ENCODE measurements around the gene CNTN4.

The CNTN4 gene

DNA sequence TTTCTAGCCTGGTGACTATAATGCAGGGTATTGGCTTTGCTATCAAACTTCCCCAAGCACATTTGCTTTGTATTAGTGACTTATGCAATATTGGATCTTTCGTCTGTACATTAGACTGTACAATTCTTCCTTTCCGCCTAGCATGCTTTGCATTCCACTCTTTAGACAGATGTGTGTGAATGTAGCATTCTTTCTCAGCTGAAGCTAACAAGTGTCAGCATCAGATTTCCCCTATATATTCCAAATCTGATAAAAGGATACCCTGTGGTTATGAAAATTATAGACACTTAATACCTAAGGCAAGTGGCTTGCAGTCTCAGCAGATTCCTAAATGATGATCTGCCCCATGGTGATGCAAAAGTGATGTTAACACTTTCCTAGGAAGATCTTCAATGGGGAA is 360.1 kb downstream of the CNTN4 start:
- Mint-ChIP-seq H3K9me3 (ENCODE audit: low read depth) (no peaks in the 10 kb centered on the region), H3K4me3 (no peak overlapping the region), H3K4me1 (ENCODE audit: low read depth) (no peaks in the 10 kb centered on the region), H3K27ac (no peak overlapping the region), H3K27me3 (no peaks in the 10 kb centered on the region), H3K36me3 (no peaks in the 10 kb centered on the region)

- Mint-ChIP-seq H3K9me3 (ENCODE audit: low read depth) (no peaks in the 10 kb centered on the region), H3K27me3 (no peaks in the 10 kb centered on the region), H3K4me1 (ENCODE audit: low read depth) (no peaks in the 10 kb centered on the region), H3K36me3 (no peaks in the 10 kb centered on the region), H3K27ac (no peak overlapping the region), H3K4me3 (no peak overlapping the region)
Measured at GRCh38 chr3:2465842-2466241, 367.2 kb downstream of the CNTN4 start.

- Mint-ChIP-seq H3K9me3 (ENCODE audit: low read depth) (no peaks in the 10 kb centered on the region), H3K4me1 (ENCODE audit: low read depth) (no peaks in the 10 kb centered on the region), H3K4me3 (no peak overlapping the region), H3K36me3 (no peaks in the 10 kb centered on the region), H3K27me3 (peaks cover 2% of the 10 kb centered on the region), H3K27ac (no peak overlapping the region)
Measured at GRCh38 chr3:2468816-2469215, 370.1 kb downstream of the CNTN4 start.

- Mint-ChIP-seq H3K9me3 (ENCODE audit: low read depth) (peaks cover 3% of the 10 kb centered on the region), H3K27me3 (peaks cover 2% of the 10 kb centered on the region), H3K4me1 (ENCODE audit: low read depth) (no peaks in the 10 kb centered on the region), H3K36me3 (no peaks in the 10 kb centered on the region), H3K4me3 (no peak overlapping the region), H3K27ac (no peak overlapping the region)
Measured at GRCh38 chr3:2476996-2477395, 378.3 kb downstream of the CNTN4 start.

DNA sequence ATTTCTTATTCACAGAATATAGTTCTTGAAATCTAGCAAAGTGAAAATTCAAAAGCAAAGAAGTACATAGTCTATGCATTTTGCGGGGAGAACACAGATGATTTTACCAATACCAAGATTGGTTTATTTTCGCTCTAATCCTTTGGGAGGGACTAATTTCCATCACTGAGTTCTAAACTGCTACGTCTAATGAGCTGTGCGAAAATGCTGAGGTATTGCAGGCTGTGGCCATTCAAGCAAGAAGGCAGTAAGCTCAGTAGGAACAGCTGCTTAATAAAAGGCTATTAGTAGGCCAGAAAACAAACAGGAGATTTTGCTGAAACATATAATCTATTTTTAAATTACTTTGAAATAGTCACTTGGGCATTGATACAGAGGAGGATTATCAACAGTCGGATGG is 379.0 kb downstream of the CNTN4 start:
- peaks cover 2% of the 10 kb centered on the region for H3K27me3 Mint-ChIP-seq
- H3K4me3 Mint-ChIP-seq: no peak overlapping the region
- no peak overlapping the region for H3K27ac Mint-ChIP-seq
- peaks cover 3% of the 10 kb centered on the region for H3K9me3 Mint-ChIP-seq (ENCODE audit: low read depth)
- no peaks in the 10 kb centered on the region for H3K4me1 Mint-ChIP-seq (ENCODE audit: low read depth)
- H3K36me3 Mint-ChIP-seq: no peaks in the 10 kb centered on the region

- H3K27ac Mint-ChIP-seq: no peak overlapping the region
- H3K4me3 Mint-ChIP-seq: no peak overlapping the region
- H3K9me3 Mint-ChIP-seq (ENCODE audit: low read depth): peaks cover 3% of the 10 kb centered on the region
- H3K36me3 Mint-ChIP-seq: no peaks in the 10 kb centered on the region
- no peaks in the 10 kb centered on the region for H3K4me1 Mint-ChIP-seq (ENCODE audit: low read depth)
- no peaks in the 10 kb centered on the region for H3K27me3 Mint-ChIP-seq
Measured at GRCh38 chr3:2484162-2485026, 385.7 kb downstream of the CNTN4 start.

- Mint-ChIP-seq H3K36me3 (no peaks in the 10 kb centered on the region), H3K9me3 (ENCODE audit: low read depth) (peaks cover 3% of the 10 kb centered on the region), H3K4me3 (no peak overlapping the region), H3K27ac (no peak overlapping the region), H3K27me3 (no peaks in the 10 kb centered on the region), H3K4me1 (ENCODE audit: low read depth) (no peaks in the 10 kb centered on the region)
Measured at GRCh38 chr3:2485027-2485375, 386.3 kb downstream of the CNTN4 start.

- Mint-ChIP-seq H3K9me3 (ENCODE audit: low read depth) (no peaks in the 10 kb centered on the region), H3K27me3 (no peaks in the 10 kb centered on the region), H3K36me3 (no peaks in the 10 kb centered on the region), H3K27ac (no peak overlapping the region), H3K4me1 (ENCODE audit: low read depth) (no peaks in the 10 kb centered on the region), H3K4me3 (no peak overlapping the region)
Measured at GRCh38 chr3:2495746-2496145, 397.1 kb downstream of the CNTN4 start.

- H3K36me3 Mint-ChIP-seq: no peaks in the 10 kb centered on the region
- peaks cover 3% of the 10 kb centered on the region for H3K27me3 Mint-ChIP-seq
- H3K4me3 Mint-ChIP-seq: no peak overlapping the region
- no peak overlapping the region for H3K27ac Mint-ChIP-seq
- no peaks in the 10 kb centered on the region for H3K4me1 Mint-ChIP-seq (ENCODE audit: low read depth)
- peaks cover 3% of the 10 kb centered on the region for H3K9me3 Mint-ChIP-seq (ENCODE audit: low read depth)
Measured at GRCh38 chr3:2504912-2505311, 406.2 kb downstream of the CNTN4 start.

DNA sequence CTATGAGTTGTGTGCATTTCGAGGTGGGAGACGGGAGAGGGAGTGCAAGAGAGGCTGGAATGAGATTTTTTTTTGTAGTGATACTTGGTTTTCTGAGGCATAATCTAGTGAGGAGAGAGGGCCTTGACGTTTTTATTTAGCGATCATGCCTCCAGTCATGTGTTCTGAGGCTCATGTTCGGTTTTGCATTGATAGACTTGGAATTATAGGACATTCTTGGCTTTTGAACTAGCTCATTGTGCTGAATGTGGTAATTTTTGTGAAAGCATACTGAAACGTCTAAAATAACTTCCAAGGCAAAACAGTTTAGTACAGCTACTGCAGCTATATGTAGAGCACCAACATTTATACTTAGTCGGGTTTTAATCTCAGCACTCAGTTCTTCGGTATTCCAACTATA is 408.1 kb downstream of the CNTN4 start:
- Mint-ChIP-seq H3K27ac (no peak overlapping the region), H3K36me3 (no peaks in the 10 kb centered on the region), H3K4me3 (no peak overlapping the region), H3K27me3 (peaks cover 3% of the 10 kb centered on the region), H3K4me1 (ENCODE audit: low read depth) (no peaks in the 10 kb centered on the region), H3K9me3 (ENCODE audit: low read depth) (peaks cover 3% of the 10 kb centered on the region)

- H3K27me3 Mint-ChIP-seq: peaks cover 6% of the 10 kb centered on the region
- no peak overlapping the region for H3K4me3 Mint-ChIP-seq
- no peak overlapping the region for H3K27ac Mint-ChIP-seq
- H3K4me1 Mint-ChIP-seq (ENCODE audit: low read depth): no peaks in the 10 kb centered on the region
- no peaks in the 10 kb centered on the region for H3K36me3 Mint-ChIP-seq
- peaks cover 3% of the 10 kb centered on the region for H3K9me3 Mint-ChIP-seq (ENCODE audit: low read depth)
Measured at GRCh38 chr3:2510591-2511145, 412.0 kb downstream of the CNTN4 start.

DNA sequence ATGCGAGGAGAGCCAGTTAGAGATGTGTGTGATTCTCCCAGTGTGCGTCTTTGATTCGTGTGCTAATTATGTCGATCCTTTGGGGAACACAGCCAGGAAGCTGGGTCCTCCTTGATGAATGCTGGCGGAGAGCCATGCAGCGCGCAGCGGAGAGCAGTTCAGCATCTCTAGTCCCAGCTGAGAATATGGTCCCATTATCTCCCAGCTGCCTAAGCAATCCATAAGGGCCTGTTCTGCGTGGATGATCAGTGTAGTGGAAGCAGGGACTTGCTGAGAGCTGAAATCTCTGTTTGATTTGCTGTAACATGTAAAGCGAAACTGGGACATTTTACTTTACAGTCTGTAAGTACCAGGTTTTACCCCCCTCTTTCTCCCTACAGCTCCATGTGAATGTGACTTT is 412.7 kb downstream of the CNTN4 start:
- no peaks in the 10 kb centered on the region for H3K36me3 Mint-ChIP-seq
- no peak overlapping the region for H3K4me3 Mint-ChIP-seq
- no peaks in the 10 kb centered on the region for H3K4me1 Mint-ChIP-seq (ENCODE audit: low read depth)
- peaks cover 5% of the 10 kb centered on the region for H3K27me3 Mint-ChIP-seq
- H3K9me3 Mint-ChIP-seq (ENCODE audit: low read depth): peaks cover 3% of the 10 kb centered on the region
- H3K27ac Mint-ChIP-seq: no peak overlapping the region

- Mint-ChIP-seq H3K4me3 (no peak overlapping the region), H3K36me3 (no peaks in the 10 kb centered on the region), H3K4me1 (ENCODE audit: low read depth) (no peaks in the 10 kb centered on the region), H3K27ac (no peak overlapping the region), H3K27me3 (peaks cover 3% of the 10 kb centered on the region), H3K9me3 (ENCODE audit: low read depth) (no peaks in the 10 kb centered on the region)
Measured at GRCh38 chr3:2512881-2513280, 414.2 kb downstream of the CNTN4 start.

DNA sequence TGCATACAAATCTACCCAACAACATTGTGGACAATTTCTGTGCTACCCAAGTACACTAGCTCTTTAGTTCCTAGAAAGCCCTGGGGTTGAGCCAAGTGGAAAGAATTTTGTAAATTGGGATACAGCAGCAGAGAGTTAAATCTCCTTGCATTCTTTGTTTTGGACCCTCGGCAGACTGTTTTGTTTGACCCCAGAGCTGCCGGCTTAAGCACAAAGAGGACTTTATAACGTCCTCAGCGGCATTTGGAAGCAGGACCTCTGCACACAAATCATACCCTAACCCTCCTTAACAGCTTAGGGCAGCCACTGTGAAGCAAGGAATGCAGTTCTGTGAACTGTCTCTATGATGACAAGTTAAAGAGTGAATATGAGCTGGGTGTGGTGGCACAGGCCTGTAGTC is 415.3 kb downstream of the CNTN4 start:
- H3K9me3 Mint-ChIP-seq (ENCODE audit: low read depth): no peaks in the 10 kb centered on the region
- no peak overlapping the region for H3K4me3 Mint-ChIP-seq
- no peaks in the 10 kb centered on the region for H3K36me3 Mint-ChIP-seq
- H3K4me1 Mint-ChIP-seq (ENCODE audit: low read depth): no peaks in the 10 kb centered on the region
- no peak overlapping the region for H3K27ac Mint-ChIP-seq
- H3K27me3 Mint-ChIP-seq: peaks cover 3% of the 10 kb centered on the region

- Mint-ChIP-seq H3K27me3 (peaks cover 3% of the 10 kb centered on the region), H3K27ac (no peak overlapping the region), H3K4me3 (no peak overlapping the region), H3K4me1 (ENCODE audit: low read depth) (no peaks in the 10 kb centered on the region), H3K36me3 (no peaks in the 10 kb centered on the region), H3K9me3 (ENCODE audit: low read depth) (no peaks in the 10 kb centered on the region)
Measured at GRCh38 chr3:2516762-2517441, 418.2 kb downstream of the CNTN4 start.

Data from activated naive CD8-positive, alpha-beta T cell (primary cell).